ENCODE measurements around the gene TWIST1.

Gene TWIST1

DNA sequence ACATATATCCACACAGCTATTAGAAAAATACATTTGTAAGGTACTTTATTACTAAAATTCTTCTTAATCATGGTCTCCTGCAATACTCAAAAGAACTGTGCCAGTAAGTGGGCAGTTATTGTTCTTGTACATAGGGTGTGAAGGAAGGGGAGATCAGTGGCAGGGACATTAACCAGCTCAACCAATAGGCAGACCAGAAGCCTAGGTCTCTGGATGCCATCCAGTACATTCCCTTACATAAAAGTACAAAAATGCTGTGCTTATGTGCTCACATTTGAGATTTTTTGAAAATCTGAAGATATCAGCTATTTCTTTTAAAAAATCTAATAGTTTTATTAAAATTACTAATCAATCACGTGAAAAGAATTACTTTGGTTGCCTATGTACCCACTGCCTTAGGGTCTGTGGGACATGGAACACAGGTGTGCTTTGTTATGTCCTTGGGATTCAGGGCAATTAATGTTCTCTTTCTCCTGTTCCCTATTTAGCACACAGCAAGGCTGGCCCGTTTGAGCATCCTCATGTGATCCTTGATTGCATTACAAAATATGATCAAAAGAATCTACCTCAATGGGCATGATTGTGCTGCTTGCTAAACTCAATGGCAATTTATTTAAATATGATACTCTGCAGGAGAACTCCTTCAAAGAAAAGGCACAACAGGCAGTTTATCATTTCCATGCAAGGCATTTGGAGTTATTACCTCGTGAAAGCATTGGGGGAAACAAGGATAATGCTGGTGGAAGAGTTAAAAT, 22.7 kb downstream of the TWIST1 start:
- DNase-seq: no peak

DNA sequence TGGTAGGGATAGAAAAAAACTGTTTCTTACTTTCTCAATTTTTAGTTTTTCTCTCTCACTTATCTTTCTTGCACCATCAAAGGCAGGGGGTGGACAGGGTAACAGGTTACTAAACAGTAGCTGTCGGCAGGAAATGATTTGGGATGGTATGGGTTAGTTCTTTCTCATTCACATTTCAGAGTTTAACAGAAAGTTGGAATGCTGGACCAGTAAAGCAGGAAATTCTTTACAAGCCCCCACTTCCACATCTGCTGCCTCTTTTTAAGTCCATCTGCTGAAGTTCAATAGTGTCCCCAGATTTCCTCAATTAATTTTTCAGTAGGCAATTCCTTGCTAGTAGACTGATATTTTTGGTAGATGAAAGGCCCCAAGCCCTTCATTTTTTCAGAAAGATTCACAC, 23.3 kb downstream of the TWIST1 start:
- no peak for DNase-seq

DNA sequence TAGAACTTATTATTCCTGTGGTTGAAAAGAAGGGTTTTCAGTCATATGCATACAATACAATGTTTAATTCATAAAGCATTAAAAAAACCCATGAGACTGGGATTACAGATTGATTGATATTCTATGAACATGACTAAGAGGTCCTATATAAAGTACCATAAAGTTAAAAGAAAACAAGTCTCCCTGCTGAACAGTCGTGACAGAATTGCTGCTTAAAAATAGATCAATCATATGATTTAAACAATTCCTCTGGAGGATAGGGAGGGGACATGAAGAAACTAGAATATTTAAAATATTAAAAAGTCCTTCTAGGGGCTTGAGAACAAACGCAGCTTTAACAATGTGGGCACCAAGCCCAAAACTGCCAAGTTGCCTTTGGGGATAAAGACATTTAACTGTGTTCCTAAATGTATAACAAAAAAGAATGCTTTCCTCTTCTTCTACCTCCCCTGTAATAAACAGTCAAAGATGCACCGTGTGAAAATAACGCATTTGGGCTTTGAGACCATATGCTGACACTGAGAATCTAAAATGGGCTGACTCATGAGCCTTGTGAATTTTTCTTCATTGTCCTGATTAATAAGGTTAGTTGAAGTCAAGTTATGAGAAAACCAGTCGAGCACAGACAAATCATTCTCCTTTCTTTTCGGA, 25.8 kb downstream of the TWIST1 start:
- DNase-seq: no peak

DNA sequence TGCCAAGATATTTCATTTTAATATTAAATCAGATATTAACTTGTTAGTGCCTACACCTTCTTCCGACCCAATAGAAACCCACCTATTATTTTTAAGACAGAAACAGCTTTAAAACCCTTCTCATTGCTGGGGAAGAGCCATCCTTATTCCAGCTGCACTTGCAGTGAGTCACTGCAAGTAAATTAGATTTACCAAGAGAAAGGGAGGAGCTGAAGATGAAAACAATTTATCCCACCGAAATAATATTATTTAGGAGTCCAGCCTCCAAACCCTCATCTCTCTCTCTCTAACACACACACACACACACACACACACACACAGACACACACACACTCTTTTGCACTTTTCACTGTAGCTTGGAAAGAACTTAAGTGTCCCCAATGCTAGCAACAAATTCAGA, 26.9 kb downstream of the TWIST1 start:
- no peak for DNase-seq

DNA sequence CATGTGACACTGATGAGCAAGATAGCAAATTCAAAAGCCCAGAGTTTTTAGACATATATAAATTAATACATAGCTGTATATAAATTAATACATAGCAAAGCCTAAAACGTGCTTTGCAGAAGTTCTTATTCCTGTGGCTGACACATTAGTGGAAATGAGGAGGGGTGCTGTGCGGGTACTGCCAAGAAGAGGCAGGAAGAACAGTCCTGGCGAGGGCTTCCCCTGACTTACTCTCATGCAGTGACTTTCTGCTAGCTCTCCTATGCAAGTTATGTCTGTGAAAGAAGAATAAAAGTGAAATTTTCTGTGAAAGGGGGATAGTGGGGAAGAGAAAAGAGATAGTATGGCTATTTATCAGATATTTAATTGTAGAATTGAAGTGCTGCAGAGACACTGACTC, 27.6 kb downstream of the TWIST1 start:
- DNase-seq: no peak

DNA sequence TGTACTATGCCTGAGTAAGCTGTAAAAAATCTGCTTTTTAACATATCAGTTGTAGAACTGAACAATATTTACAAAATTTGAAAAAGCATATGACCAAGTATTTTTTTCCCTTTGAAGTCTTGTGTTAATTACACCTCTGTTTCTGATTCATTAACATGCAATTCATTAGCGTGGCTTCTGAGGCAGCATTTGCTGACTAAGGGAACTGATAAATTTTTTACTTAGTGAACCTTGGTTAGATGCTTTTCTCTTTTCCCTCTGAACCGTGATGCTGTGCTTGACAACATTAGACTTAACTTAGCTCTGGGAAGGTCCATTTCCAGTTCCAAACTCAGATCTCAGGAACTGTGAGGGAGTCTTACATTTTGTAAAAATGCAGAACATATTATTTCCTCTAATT, 28.1 kb downstream of the TWIST1 start:
- no peak for DNase-seq

DNA sequence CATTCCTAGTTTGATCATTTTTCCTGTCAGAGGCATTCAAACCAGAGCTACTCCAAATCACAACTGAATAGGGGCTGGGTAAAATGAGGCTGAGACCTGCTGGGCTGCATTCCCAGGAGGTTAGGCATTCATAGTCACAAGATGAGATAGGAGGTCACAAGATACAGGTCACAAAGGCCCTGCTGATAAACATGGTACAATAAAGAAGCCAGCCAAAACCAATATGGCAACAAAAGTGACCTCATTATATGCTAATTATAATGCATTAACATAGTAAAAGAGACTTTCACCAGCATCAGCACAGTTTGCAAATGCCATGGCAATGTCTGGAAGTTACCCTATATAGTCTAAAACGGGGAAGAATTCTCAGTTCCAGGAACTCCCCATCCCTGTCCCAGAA, 37.3 kb downstream of the TWIST1 start:
- no peak for DNase-seq

DNA sequence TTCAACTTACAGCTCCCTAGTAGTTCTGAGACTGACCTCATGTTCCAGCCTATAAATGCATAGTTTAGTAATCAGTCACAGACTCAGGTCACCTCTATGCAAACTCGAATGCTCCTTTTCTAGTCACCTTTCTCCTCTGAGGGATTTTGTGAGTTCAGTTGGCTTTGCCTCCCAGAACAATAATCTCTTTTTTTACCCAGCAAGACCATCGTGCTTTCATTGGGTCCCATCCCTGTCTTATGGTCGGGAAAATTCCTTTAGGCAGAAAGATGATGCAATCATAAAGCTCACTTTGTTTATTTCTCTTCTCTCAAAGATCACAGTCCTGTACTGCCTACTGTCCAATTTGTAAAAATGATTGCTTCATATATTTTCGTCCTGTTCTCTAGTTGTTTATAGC, 38.4 kb downstream of the TWIST1 start:
- no peak for DNase-seq

DNA sequence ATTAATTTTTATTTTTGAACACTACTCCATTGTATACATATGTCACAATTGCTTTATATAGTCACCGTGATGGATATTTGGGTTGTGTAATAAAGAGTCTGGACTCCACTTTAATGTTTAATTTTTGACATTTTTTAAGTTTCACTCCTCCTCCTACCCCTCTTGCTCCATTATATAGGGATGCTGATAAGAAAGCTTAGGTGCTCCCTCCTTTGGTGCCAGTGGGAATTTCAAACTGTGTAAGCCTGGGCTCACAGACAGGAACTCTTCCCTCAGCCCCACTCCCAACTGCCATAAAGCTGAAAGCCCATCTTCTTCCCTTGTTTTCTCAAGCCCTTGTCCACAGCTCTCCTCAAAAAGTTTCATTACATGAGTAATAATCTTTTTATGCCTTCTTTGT, 47.6 kb downstream of the TWIST1 start:
- no peak for DNase-seq

DNA sequence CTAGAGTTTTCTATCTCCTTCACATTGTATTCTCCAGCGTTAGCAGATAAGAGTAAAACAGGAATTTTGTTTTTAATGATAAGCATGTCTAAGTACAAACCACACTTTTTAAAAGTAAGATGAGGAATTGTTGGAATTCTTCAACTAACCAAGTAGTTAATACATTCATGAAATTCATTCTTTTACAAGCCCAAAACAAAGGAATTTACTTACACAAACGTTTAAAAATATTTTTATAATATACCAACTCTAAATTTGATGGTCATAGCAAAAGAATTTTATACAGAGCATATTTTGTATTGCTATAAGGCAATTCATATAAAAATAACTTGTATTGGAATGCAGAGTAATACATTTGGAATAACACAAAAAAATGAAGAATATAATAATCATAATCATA, 51.3 kb downstream of the TWIST1 start:
- DNase-seq: no peak

Data from suppressor macrophage treated with lipopolysaccharide for 1 hour (primary cell).